Stimulated activated CD8-positive, alpha-beta memory T cell treated with anti-CD3 and anti-CD28 coated beads, Interleukin-12 subunit alpha, Interleukin-12 subunit beta, amount 100 ng/mL, for 1 hour (primary cell): Measurements from ENCODE around the gene ATP8A1.

Experiments
- DNase-seq: peaks from one replicate; pipeline ENCODE4 v3.0.0-alpha.2; 2020; ENCODE audit warnings: low read depth

ATP8A1 gene

GRCh38 chr4:42649870-42650269, 7.0 kb downstream of the ATP8A1 start:
- no peak for DNase-seq

DNA sequence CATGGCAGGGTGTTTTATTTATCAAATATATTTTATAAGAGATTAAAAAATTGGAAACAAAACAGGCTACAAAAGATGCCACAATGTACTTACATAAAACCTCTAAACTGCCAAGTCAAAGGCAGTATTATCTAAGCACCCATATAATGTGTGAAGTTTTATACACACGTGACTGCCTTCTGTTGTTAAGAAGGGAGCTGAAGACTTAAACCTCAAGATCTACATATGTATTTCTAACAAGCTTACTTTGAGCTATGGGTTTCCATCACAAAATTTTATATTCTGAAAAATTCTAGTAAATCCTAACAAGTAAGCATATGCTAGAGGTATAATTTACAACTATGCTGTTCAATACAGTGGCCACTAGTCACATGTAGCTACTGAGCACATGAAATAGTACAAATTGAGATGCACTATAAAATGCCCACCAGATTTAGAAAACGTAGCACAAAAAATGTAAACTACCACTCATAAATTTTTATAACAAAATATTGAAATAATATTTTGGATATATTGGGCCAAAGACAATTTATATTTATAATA, 9.8 kb downstream of the ATP8A1 start:
- no peak for DNase-seq

- DNase-seq = no peak
Observed at GRCh38 chr4:42646013-42646784, 10.7 kb downstream of the ATP8A1 start.

DNA sequence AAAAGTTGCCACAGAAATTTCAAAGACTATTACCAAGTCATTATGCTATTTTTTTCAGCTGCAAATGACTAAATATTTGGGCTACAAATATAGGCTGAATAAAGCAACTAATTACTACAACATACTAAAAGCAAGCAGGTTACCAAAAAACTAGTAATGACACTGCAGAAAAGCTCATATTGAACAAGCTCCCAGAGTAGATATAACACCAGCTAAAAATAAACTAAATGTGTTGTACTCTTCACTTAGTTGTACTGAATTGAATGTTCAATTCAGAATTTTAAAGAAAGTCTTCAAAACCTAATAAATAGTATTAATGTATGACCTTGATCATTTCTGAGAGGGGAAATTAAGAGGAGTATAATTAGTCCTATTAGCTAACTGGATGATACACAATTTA, 12.0 kb downstream of the ATP8A1 start:
- DNase-seq = no peak

GRCh38 chr4:42643685-42644084, 13.2 kb downstream of the ATP8A1 start:
- DNase-seq = no peak

DNA sequence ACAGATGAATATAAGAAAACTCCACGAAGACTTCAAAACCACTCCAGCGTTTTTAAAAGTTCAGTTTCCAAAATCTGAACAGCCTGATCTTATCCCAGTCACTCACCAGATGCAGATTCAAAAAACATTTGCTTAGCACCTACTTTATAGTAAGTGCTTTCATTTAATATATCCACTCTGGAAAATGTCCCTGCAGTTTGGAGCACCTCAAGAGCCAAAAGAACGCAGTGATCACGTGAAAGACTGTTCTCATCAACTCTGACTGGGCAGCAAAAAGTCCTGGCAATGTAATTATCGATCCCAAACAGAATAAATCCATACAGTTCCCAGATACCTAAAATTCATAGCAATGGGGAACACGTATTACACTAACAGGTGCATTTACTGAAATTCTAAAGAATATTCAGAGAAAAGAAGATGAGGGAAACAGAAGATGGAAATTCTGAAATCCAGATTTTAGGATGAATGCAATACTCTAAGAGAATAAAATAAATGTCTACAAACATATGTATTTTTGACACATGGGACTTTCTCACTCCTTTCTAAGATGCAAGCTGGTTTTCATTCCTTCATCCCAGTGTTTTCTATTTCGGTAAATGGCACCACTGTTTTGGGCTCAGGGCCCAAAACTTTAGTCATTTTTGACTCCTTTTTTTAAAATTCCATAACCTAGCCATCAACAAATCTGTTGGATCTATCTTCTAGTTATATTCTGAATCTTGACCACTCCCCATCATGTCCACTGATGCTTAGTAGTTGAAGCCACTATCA, 13.9 kb downstream of the ATP8A1 start:
- DNase-seq = no peak

- DNase-seq = no peak
Observed at GRCh38 chr4:42642101-42642797, 14.7 kb downstream of the ATP8A1 start.

DNA sequence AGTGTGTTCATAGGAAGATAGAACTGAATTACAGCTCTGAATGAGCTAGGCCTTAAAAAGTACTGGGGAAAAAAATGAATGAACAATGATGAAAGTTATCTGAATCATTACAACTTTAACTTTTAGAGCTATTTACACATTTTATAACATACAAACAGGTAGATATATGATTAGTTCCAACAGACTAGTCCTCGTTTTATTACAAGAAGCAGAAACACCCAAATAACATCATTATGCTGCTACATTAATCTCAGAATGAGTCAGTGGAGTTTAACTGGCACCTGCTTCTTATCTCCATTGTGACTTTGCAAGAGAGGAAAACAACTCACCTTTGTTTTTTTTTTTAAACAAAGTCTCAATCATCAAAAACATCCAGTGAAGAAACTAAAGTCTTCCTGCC, 15.2 kb downstream of the ATP8A1 start:
- no peak for DNase-seq

DNA sequence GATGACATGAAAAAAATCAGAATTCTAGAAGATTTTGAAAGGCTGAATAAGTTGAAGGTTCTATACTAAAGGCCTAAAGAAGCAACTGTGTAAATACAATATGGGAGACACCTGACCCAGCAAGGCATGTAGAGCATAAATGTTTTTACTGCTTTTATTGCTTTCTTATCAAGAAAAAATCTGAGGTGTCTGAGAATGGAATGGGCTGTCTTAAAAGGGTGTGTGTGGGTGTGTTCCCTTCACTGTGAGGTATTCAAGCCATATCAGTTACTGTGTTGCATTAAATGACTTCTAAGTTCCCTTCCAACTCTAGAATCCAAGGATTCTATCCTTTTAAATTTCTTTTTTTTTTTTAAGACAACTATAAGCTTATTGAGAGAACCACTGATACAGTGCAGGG, 15.7 kb downstream of the ATP8A1 start:
- no peak for DNase-seq

DNA sequence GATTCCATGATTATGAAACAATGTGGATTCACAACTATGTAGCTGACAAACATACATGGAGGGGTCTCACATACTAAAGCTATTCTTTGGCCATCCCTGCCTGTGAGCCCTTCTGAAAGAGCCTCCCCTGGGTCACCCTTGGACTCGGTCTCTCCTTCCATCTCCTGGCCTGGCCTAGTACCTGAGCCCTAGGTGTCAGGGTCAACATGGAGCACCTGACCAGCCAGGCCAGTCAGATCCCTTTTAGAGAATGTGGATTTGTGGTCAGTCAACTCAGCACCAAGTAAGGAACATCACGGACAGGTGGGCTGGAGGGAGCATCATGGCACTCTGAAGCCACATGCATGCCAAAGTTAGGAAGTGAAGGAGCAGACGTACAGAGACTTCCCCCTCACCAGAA, 16.3 kb downstream of the ATP8A1 start:
- no peak for DNase-seq

GRCh38 chr4:42638993-42639392, 17.9 kb downstream of the ATP8A1 start:
- no peak for DNase-seq

- DNase-seq = no peak
Observed at GRCh38 chr4:42638321-42638720, 18.6 kb downstream of the ATP8A1 start.

DNA sequence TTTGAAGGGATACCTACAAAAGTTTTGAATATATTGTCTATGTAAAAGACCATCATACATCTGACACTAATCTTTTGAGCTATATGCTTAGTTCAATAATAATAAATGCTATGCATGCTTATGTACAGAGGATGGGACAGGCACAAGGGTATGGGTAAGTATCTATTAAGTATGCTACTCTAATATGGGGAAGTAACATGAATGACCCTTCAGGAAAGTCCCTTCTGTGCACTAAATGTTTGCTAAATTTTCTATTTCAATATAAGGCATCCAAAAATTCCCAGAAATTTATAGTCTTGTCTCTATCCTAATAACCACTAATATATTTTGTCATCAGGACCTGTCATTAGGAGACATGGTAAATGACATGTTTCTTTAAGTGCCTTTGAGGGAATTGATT, 19.0 kb downstream of the ATP8A1 start:
- no peak for DNase-seq

GRCh38 chr4:42637104-42637503, 19.8 kb downstream of the ATP8A1 start:
- no peak for DNase-seq

GRCh38 chr4:42636645-42636949, 20.3 kb downstream of the ATP8A1 start:
- DNase-seq = no peak

GRCh38 chr4:42633605-42634388, 23.1 kb downstream of the ATP8A1 start:
- no peak for DNase-seq

DNA sequence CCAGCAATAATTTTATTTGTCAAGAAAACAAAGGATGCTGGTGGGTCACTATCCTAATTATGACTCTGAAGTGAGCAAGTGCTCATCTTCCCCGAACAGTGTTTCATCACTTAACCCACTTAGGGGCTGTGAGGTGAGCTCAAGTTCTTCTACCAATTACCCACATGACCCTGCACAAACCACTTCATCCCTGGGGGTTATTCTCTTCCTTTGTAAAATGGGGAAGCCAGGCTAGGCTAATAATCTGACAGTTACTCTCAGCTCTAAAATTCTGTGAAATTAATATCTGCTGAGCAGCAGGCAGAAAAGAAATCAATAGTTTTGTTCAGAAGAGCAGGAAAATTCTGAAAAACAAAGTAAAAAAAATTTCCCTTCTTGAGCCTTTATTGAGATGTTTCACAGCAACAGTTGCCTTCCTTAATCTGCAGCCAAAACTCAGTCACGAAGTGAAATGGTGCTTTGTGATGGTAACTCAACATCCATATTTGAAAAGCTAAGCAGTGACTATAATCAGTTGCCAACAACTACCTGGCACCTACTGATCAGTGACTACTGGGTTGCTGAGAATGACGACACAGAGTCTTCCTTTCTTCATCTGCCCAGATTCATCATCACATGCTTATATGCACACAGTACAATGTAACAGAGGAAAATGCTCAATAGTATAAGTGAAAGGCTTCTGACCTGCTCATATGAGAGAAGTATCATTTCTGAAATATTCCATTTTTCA, 24.1 kb downstream of the ATP8A1 start:
- DNase-seq = no peak

DNA sequence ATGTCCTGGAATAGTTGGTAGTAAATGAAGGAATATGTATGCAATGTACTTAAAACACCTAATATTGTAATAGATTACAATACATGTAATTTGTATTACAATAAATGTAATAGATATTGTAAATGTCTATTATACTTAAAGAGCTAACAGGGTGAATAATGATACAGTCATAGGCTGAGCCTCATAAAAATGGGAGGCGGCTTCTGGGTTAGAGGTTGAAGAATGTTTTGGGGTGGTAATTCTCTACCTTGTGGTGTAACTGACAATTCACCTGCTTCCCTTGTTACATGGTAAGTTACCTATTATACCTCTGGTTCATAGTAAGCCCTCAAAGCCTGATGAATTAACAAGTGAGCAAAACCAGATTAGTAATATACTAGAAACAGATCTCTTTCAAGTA, 26.0 kb downstream of the ATP8A1 start:
- DNase-seq = no peak

DNA sequence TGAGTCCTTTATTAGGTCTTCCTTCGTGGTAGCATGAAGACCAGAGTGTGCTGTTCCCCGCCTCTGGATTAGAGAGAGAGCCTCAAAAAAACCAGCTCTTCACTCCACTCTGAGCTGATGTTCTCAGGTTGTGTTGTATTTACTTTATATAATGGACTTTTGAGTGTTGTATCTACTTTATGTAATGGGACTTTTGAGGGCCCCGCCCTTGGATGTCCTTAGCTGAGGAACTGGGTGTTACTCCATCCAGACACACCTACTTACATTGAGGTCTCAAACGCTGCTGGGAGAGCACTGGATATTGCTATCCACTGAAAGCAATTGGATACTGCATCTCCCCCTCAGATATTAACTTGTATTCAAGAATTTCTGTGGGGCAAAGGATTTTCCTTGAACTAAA, 28.2 kb downstream of the ATP8A1 start:
- no peak for DNase-seq

DNA sequence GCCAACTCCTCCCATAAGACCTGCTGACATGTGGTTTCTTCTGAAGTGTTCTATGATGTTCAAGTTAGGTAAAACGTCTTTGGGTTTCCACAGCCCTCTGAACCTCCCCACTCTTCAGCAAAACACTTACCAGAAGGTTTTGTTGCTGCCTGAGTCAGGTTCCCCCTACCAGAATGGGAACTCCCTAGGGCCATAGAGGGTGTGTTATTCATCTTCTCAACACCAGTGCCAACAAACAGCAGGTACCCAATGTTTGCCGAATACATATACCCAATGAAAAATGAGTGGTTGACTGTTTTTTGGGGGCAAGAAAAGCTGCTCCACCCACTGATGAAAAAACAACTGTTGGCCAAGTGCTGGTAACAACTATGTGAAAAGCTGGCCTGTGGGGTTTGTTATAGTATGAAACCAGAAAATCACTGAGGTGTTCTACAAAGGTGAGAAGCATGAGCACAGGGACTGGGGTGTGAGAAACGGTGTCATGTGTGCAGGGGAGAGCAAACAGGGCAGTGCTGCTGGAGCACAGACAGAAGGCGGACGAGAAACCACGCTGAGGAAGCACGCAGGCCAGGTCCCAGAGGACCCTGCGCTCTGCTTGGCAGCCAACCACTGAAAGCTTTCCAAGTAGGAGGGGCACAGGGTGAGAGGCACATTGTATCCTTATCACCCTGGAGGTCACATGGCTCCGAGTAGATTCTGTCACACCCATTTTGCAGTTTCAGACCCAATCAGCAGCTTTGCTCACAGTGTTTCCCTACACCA, 28.8 kb downstream of the ATP8A1 start:
- DNase-seq = no peak
